Psoas muscle (tissue), 8 donors: ENCODE data around the gene CAND2. TPM values are rescaled to one million over a fixed set of nuclear protein-coding genes. Genes with fewer than 3 reads are reported as not detected.

Experiments
- ATAC-seq, 4 donors: fragments of 200-7000 bp; cut with Tn5 transposase; one replicate each; pipeline ENCODE4 v1.9.1; 2020; ENCODE audit warnings: moderate library complexity in 3 of 4, mild to moderate bottlenecking in 2 of 4
- DNase-seq, 2 donors: peaks; one replicate each; pipeline ENCODE4 v3.0.0-alpha.2; 2020
- H3K27ac ChIP-seq: fragments of 200-600 bp; one replicate; pipeline ENCODE4 v1.8.0; 2022
- H3K27me3 ChIP-seq, 3 donors: fragments of 200-600 bp in 1 of 3; one replicate each; pipeline versions ENCODE4 v1.6.1 to v1.8.0; 2013 to 2022; ENCODE audit warnings: low read length in 2 of 3, mild to moderate bottlenecking in 2 of 3, moderate library complexity in 1 of 3; ENCODE audit not compliant: insufficient read depth in 3 of 3
- H3K36me3 ChIP-seq, 2 donors: fragments of 200-600 bp in 1 of 2; one replicate each; pipeline versions ENCODE4 v1.6.1 to v1.8.0; 2013 to 2022; ENCODE audit warnings: low read depth in 1 of 2, mild to moderate bottlenecking in 1 of 2, moderate library complexity in 1 of 2; ENCODE audit not compliant: insufficient read depth in 1 of 2
- H3K4me1 ChIP-seq: fragments of 200-600 bp; one replicate; pipeline ENCODE4 v1.8.0; 2022
- H3K4me3 ChIP-seq: fragments of 200-600 bp; one replicate; pipeline ENCODE4 v1.8.0; 2022; ENCODE audit warnings: mild to moderate bottlenecking
- H3K9me3 ChIP-seq: fragments of 200-600 bp; one replicate; pipeline ENCODE4 v1.8.0; 2022
- WGBS, 3 donors: extraction: QIAGEN DNeasy Blood & Tissue Kit; methylation state at CpG; one replicate each; pipeline versions ENCODE4 v1.1.6 to v1.1.7; 2013; 5-methylcytosine and 5-hydroxymethylcytosine counted together
- intact Hi-C, 2 donors: fragments of 100-400 bp; cut with DNase I; formaldehyde crosslinking; loops; one replicate each; pipeline versions ENCODE4 v1.11.0 to v1.14.2; 2022
- polyA plus RNA-seq, 3 donors: library from polyadenylated mRNA; stranded (reverse); fragments of 200-250 nt; gene quantifications; one replicate each; pipeline ENCODE4 v1.2.3, GENCODE V29; 2013
- total RNA-seq, 4 donors: library from RNA; stranded (reverse); fragmentation: NEBNext Ultra II Directional in 2 of 4; extraction: Animal tissue kit (Norgen Biotek cat#: 25700) in 2 of 4; gene quantifications; one replicate each; pipeline versions ENCODE4 v1.2.1 to v1.2.4, GENCODE V29; 2021 to 2023
- TF ChIP-seq, protein P1 (sequence below): fragments of 200-600 bp; IDR thresholded peaks from one replicate; pipeline ENCODE4 v1.8.0; 2022; ENCODE audit warnings: antibody characterized with exemption
- donor health status: healthy with polysubstance abuse.
- donor health status: DM: no; HTN: no; CAD: no; lungs with moderate emphysema.
- donor health status: Bipolar disorder and iron deficiency.
- donor health status: healthy.
- donor health status: DM: yes; HTN: yes; CAD: no.
- donor health status: DM: no; HTN: no; CAD: no.
- donor health status: DM: no; HTN: no; CAD: no.
- donor health status: DM: yes; HTN: yes; CAD: no.

The CAND2 gene
- total and polyA plus RNA-seq, 7 donors: 3.7 to 220 (median 128) TPM

DNA sequence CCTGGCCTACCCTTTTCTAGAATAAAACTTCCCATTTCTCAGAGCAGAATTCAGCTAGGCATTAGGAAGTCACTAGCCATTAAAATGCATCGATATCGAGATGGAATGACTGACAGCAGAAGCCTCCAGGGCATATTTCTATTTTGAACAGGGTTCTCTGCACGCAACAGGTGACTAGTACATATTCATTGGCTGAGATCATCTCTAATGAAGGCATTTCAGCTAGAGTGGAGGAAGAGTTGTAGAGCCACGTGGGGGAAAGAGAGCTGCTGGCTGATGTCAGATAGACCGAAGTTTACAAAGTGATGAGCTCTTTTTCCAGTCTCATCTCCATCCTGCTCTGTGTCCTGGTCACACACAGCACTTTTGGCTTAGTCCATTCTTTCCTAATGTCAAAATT lies 44.9 kb upstream of the CAND2 start:
- H3K4me1 ChIP-seq: peaks cover 28% of the 10 kb centered on the region
- peak; percentile 86 to 90 (median 90) for ATAC-seq
- TF ChIP-seq, protein P1, sequence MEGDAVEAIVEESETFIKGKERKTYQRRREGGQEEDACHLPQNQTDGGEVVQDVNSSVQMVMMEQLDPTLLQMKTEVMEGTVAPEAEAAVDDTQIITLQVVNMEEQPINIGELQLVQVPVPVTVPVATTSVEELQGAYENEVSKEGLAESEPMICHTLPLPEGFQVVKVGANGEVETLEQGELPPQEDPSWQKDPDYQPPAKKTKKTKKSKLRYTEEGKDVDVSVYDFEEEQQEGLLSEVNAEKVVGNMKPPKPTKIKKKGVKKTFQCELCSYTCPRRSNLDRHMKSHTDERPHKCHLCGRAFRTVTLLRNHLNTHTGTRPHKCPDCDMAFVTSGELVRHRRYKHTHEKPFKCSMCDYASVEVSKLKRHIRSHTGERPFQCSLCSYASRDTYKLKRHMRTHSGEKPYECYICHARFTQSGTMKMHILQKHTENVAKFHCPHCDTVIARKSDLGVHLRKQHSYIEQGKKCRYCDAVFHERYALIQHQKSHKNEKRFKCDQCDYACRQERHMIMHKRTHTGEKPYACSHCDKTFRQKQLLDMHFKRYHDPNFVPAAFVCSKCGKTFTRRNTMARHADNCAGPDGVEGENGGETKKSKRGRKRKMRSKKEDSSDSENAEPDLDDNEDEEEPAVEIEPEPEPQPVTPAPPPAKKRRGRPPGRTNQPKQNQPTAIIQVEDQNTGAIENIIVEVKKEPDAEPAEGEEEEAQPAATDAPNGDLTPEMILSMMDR: no peak
- H3K4me3 ChIP-seq: no peak overlapping the region
- H3K36me3 ChIP-seq: no peaks in the 10 kb centered on the region
- H3K27me3 ChIP-seq: no peaks in the 10 kb centered on the region
- DNase-seq: no peak
- H3K27ac ChIP-seq: peak overlapping the region; percentile 88
- no peaks in the 10 kb centered on the region for H3K9me3 ChIP-seq
- 29 to 45% (median 34%) methylated on average over 5 of the region's 5 CpGs for WGBS, 3 donors
- intact Hi-C loops: loop anchor here in 1 of 2 donors (2.0 kb wide), 1 partner anchor 47 kb away; no protein-coding TSS in a partner anchor

DNA sequence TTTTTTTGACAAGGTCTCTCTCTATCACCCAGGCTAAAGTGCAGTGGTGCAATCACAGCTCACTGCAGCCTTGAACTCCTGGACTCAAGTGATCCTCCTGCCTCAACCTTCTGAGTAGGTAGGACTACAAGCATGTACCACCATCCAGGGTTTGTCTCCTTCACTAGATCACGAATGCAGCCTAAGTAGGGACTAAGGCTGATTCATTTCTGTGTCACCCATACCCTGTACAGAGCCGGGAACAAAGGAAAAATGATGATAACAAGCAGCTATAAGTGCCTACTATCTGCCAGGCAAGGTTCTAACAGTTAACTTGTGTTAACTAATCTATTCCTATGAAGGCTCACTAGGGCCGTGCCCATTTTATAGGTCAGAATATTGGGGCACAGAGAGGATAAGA lies 44.4 kb upstream of the CAND2 start:
- ATAC-seq: no peak
- WGBS, 3 donors: 42 to 65% (median 58%) methylated on average over 3 of the region's 3 CpGs
- no peak overlapping the region for H3K4me3 ChIP-seq
- H3K9me3 ChIP-seq: no peaks in the 10 kb centered on the region
- no peaks in the 10 kb centered on the region for H3K27me3 ChIP-seq
- peaks cover 28% of the 10 kb centered on the region for H3K4me1 ChIP-seq
- DNase-seq: no peak
- TF ChIP-seq, protein P1: no peak
- H3K36me3 ChIP-seq: no peaks in the 10 kb centered on the region
- peak overlapping the region; percentile 88 for H3K27ac ChIP-seq
- intact Hi-C loops: no loop called here

DNA sequence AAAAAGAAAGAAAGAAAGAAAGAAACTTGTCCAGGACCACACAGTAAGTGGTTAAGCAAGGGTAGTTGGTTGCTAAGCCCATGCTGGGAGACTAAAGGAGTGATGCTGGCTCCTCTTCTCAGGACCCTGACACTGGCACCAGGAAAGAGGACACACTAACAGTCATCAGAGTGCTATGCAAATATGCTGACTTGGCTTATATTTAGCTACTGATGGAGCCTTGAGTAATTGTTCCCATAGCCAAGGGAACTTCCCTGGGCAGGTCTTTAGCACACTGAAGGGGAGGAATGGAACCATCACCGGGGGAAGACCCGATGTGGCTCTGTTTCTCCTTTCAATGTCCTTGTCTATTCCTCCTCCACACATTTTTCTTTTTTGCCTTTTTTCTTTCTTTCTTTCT lies 43.7 kb upstream of the CAND2 start:
- DNase-seq (no peak), ATAC-seq (peak; percentile 36 to 71 (median 53))
- H3K4me3 ChIP-seq: no peak overlapping the region
- TF ChIP-seq, protein P1: no peak
- H3K27me3 ChIP-seq: no peaks in the 10 kb centered on the region
- 59 to 84% (median 81%) methylated on average over 2 of the region's 2 CpGs for WGBS, 3 donors
- intact Hi-C loops: no loop called here
- peaks cover 33% of the 10 kb centered on the region for H3K4me1 ChIP-seq
- H3K27ac ChIP-seq: peak overlapping the region; percentile 88
- H3K9me3 ChIP-seq: no peaks in the 10 kb centered on the region
- no peaks in the 10 kb centered on the region for H3K36me3 ChIP-seq

DNA sequence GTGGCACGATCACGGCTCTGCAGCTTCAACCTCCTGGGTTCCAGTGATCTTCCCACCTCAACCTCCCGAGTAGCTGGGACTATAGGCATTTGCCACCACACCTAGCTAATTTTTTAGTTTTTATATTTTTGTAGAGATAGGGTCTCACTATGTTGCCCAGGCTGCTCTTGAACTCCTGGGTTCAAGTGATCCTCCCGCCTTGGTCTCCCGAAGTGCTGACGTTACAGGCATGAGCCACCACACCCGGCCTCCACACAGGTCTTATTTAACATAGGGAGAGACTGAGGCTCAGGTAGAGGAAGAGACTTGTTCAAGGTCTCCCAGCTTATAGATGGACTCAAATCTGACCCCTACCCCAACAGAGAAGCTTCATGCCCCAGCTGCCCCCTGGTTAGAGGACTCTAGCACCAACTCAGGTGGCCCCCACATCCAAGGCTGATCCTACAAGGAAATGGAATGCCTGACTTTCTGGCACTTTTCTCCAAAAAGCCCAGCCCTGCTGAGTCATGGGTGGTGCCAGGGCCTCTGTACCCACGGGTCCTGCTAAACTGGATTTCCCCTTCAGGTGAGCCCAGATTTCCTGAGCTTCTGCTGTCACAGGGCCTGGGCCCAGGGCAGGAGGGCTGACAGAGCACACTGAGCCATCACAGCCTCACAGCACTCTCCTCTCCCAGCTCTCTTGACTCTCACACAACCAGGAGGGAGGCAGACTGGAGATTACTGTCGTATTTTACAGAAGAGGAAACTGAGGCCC lies 43.0 kb upstream of the CAND2 start:
- intact Hi-C loops: no loop called here
- DNase-seq: no peak
- H3K4me3 ChIP-seq: no peak overlapping the region
- H3K36me3 ChIP-seq: no peaks in the 10 kb centered on the region
- peak overlapping the region; percentile 88 for H3K27ac ChIP-seq
- TF ChIP-seq, protein P1: no peak
- WGBS, 3 donors: 88 to 90% (median 89%) methylated on average over 9 of the region's 9 CpGs
- no peak for ATAC-seq
- H3K27me3 ChIP-seq: no peaks in the 10 kb centered on the region
- no peaks in the 10 kb centered on the region for H3K9me3 ChIP-seq
- H3K4me1 ChIP-seq: peaks cover 39% of the 10 kb centered on the region
